Right lobe of liver (tissue), 6 donors: ENCODE data around the gene CALCOCO1. TPM values are rescaled to one million over a fixed set of nuclear protein-coding genes. Genes with fewer than 3 reads are reported as not detected.
A peak's percentile ranks its signal among the peaks of the same experiment; 100 is the strongest.

Experiments used
- ATAC-seq, 4 donors: fragments of 200-7000 bp; cut with Tn5 transposase; one replicate each; pipeline ENCODE4 v1.9.1; 2020; ENCODE audit warnings: mild to moderate bottlenecking in 4 of 4, moderate library complexity in 4 of 4
- DNase-seq, 3 donors: peaks; one replicate each; pipeline ENCODE4 v3.0.0-alpha.2; 2020
- H3K27ac ChIP-seq, 3 donors: fragments of 200-600 bp; one replicate each; pipeline ENCODE4 v1.8.0; 2022
- H3K27me3 ChIP-seq, 2 donors: fragments of 200-600 bp; one replicate each; pipeline ENCODE4 v1.8.0; 2022
- H3K36me3 ChIP-seq, 4 donors: fragments of 200-600 bp; sonication (generic) in 1 of 4; one replicate each; pipeline versions ENCODE4 v1.5.1 to v1.8.0; 2017 to 2022; ENCODE audit warnings: control low read depth in 1 of 4
- H3K4me1 ChIP-seq, 4 donors: fragments of 200-600 bp; sonication (generic) in 1 of 4; one replicate each; pipeline versions ENCODE4 v1.5.1 to v1.8.0; 2017 to 2022; ENCODE audit warnings: control low read depth in 1 of 4
- H3K4me3 ChIP-seq, 3 donors: fragments of 200-600 bp; one replicate each; pipeline ENCODE4 v1.8.0; 2022
- H3K9me3 ChIP-seq, 4 donors: fragments of 200-600 bp; sonication (generic) in 1 of 4; one replicate each; pipeline versions ENCODE4 v1.5.1 to v1.8.0; 2017 to 2022; ENCODE audit warnings: control low read depth in 1 of 4
- POLR2A ChIP-seq: fragments of 450-650 bp; IDR thresholded peaks from one replicate; pipeline ENCODE4 v1.6.1; 2017; ENCODE audit warnings: antibody characterized with exemption, mild to moderate bottlenecking
- WGBS: methylation state at CpG from one replicate; pipeline ENCODE4 v1.1.6; 2018; ENCODE audit warnings: low coverage, low lambda C conversion rate; ENCODE audit not compliant: insufficient coverage; ENCODE audit errors: missing lambda C conversion rate; 5-methylcytosine and 5-hydroxymethylcytosine counted together
- intact Hi-C, 2 donors: fragments of 100-400 bp; cut with DNase I; formaldehyde crosslinking; loops; one replicate each; pipeline versions ENCODE4 v1.11.2 to v1.14.1; 2022
- total RNA-seq, 6 experiments: library from RNA; depleted of rRNA in 2 of 6; stranded (reverse); fragments of >200 nt in 2 of 6; fragmentation: NEBNext Ultra II Directional in 3 of 6; extraction: Animal tissue kit (Norgen Biotek cat#: 25700) in 3 of 6; gene quantifications; one replicate each; pipeline versions ENCODE4 v1.1.0 to v1.2.4, GENCODE V29; 2016 to 2023
- TF ChIP-seq, protein P1 (sequence below), 4 donors: fragments of 200-600 bp in 3 of 4; fragments of 450-650 bp in 1 of 4; IDR thresholded peaks; one replicate each; pipeline versions ENCODE4 v1.5.1 to v1.8.0; 2016 to 2022; ENCODE audit warnings: antibody characterized with exemption in 4 of 4, mild to moderate bottlenecking in 2 of 4
- donor health status: DM: no; HTN: yes; CAD: no.
- donor health status: DM: no; HTN: no; CAD: no.
- donor health status: DM: no; HTN: no; CAD: no.
- donor health status: DM: no; HTN: yes; CAD: no.
- donor health status: DM: no; HTN: yes; CAD: no.

Gene CALCOCO1
- total RNA-seq, 6 experiments from 2014 or later = 25.4 to 53.7 (median 34.2) TPM

DNA sequence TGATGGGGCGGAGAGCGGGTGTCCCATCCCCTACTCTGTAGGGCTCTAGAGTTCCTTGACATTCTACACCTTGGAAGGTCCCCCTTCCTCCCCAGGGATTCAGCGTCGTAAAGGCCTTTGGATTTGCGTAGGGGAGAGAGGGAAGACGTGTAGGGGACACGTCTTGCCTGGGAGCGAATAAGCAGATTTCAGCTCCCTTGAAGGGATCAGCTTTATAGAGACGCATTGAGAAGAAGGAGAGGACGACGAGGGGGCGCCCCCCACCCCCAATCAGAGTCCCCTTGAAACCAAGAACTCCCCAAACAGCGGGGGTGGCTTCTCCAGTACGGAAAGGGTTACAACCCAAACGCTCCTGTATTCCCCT lies 324 bp downstream of the CALCOCO1 start:
- Histone ChIP-seq H3K4me3 (peak overlapping the region; percentile 83 to 87 (median 83)), H3K9me3 (no peaks in the 10 kb centered on the region), H3K27me3 (no peaks in the 10 kb centered on the region), H3K27ac (peak overlapping the region; percentile 51 to 76 (median 73)), H3K4me1 (peaks cover 0 to 13% (median 4%) of the 10 kb centered on the region in 4 donors), H3K36me3 (peaks cover 0 to 32% (median 11%) of the 10 kb centered on the region in 4 donors)
- WGBS = 1% methylated on average over 13 of the region's 15 CpGs
- no peak for DNase-seq
- TF ChIP-seq POLR2A = no peak
- intact Hi-C loops = no loop called here
- ATAC-seq = peak in 1 of 4 donors; percentile 4

DNA sequence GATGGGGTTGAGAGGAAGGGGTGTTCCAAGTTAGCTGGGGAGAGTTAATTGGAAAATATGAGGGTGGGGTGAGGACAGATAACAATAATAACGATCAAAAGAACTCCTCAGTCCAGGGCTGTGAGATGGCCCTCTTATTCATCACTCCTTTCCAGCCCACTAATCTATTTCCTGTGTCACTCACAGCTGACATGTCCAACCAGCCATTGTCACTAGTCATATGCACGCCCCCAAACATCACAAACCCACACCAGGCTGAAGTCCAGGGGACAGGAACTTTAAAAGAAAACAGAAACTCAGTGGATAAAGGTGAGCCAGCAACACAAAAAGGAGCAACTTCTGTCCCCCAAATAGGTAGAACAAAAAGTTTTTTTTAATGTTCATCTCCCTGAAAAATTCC lies 911 bp downstream of the CALCOCO1 start:
- Histone ChIP-seq H3K9me3 (no peaks in the 10 kb centered on the region), H3K27ac (no peak overlapping the region), H3K36me3 (peaks cover 0 to 38% (median 14%) of the 10 kb centered on the region in 4 donors), H3K4me3 (peak overlapping the region; percentile 83 to 87 (median 83)), H3K27me3 (no peaks in the 10 kb centered on the region), H3K4me1 (peaks cover 0 to 13% (median 4%) of the 10 kb centered on the region in 4 donors)
- TF ChIP-seq, protein P1, sequence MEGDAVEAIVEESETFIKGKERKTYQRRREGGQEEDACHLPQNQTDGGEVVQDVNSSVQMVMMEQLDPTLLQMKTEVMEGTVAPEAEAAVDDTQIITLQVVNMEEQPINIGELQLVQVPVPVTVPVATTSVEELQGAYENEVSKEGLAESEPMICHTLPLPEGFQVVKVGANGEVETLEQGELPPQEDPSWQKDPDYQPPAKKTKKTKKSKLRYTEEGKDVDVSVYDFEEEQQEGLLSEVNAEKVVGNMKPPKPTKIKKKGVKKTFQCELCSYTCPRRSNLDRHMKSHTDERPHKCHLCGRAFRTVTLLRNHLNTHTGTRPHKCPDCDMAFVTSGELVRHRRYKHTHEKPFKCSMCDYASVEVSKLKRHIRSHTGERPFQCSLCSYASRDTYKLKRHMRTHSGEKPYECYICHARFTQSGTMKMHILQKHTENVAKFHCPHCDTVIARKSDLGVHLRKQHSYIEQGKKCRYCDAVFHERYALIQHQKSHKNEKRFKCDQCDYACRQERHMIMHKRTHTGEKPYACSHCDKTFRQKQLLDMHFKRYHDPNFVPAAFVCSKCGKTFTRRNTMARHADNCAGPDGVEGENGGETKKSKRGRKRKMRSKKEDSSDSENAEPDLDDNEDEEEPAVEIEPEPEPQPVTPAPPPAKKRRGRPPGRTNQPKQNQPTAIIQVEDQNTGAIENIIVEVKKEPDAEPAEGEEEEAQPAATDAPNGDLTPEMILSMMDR (IDR thresholded peaks at IDR 0.05) = no peak
- TF ChIP-seq POLR2A = no peak
- peak in 1 of 4 donors; percentile 3 for ATAC-seq
- DNase-seq = no peak
- intact Hi-C loops = no loop called here
- 17% methylated on average over 2 of the region's 2 CpGs for WGBS

DNA sequence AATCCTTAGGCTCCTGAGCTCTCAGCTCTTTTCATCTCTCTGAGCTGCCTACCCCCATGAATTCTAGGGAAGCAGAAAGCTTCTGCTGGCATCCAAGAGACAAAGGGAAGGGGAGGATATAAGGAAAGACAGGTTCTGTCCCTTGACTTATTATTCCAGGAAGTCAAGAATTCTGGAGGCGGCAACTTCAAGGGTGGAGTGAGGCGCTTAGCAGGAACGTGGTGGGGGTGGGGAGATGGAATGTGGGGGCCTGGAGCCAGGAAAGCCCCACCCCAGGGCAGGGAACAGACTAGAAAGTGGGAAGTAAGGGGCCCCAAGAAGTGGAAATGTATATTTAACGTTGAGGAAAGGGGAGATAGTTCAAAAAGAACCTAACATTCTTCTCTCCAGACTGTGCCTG lies 1.4 kb downstream of the CALCOCO1 start:
- no peaks in the 10 kb centered on the region for H3K27me3 ChIP-seq
- peaks cover 0 to 43% (median 16%) of the 10 kb centered on the region in 4 donors for H3K36me3 ChIP-seq
- no peak overlapping the region for H3K4me3 ChIP-seq
- WGBS = 47% methylated on average over 3 of the region's 4 CpGs
- TF ChIP-seq POLR2A = no peak
- TF ChIP-seq, protein P1 (IDR thresholded peaks at IDR 0.05) = no peak
- H3K27ac ChIP-seq = no peak overlapping the region
- H3K4me1 ChIP-seq = peaks cover 0 to 13% (median 4%) of the 10 kb centered on the region in 4 donors
- no peak for ATAC-seq
- no peaks in the 10 kb centered on the region for H3K9me3 ChIP-seq
- intact Hi-C loops = no loop called here
- DNase-seq = no peak

DNA sequence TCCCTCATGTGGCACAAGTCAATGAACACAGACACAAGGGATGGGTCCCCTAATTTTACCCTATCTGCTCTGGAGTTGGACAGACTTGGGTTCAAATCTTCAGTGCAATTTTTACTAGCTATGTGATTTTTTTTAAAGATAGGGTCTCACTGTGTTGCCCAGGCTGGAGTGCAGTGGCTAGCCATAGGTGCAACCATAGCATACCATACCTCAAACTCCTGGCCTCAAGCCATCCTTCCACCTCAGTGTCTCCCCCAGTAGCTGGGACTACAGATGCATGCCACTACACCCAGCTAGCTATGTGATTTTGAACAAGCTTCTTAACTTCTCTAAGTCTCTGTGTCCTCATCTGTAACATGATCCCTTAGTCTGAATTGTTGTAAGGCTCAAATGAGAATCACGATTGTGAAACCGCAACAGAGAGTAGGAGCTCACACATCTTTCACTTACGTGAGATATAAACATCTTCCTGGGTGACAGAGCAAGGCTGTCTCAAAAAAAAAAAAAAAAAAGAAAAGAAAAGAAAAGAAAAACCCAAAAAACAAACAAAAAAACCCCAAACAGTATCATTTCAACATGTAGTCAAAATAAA lies 4.7 kb downstream of the CALCOCO1 start:
- TF ChIP-seq POLR2A = no peak
- TF ChIP-seq, protein P1 (IDR thresholded peaks at IDR 0.05) = no peak
- H3K27me3 ChIP-seq = no peaks in the 10 kb centered on the region
- no peak for DNase-seq
- H3K36me3 ChIP-seq = peaks cover 3 to 65% (median 25%) of the 10 kb centered on the region in 4 donors
- WGBS = 100% methylated on average over 3 of the region's 3 CpGs
- no peak for ATAC-seq
- intact Hi-C loops = no loop called here
- no peak overlapping the region for H3K27ac ChIP-seq
- H3K4me3 ChIP-seq = no peak overlapping the region
- no peaks in the 10 kb centered on the region for H3K9me3 ChIP-seq
- H3K4me1 ChIP-seq = peaks cover 0 to 9% (median 4%) of the 10 kb centered on the region in 4 donors

DNA sequence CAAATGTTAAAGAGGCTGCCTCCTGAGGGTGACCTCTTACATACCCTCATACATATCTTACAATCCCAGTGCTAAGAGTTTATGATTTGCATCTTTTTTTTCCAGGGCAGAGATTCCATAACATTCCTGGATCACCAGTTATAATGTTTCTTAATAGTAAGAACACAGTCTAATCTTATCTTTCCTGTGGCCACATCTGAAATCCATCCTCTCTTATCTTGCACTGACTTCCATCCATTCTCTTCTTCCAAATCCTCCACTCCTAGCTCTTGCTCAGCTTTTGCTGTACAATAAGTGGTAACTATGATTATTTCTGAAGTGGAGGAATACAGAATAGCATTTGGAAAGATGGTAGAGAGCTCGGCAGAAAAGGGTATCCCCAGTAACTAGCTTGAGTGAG lies 6.3 kb downstream of the CALCOCO1 start:
- Histone ChIP-seq H3K27ac (no peak overlapping the region), H3K9me3 (no peaks in the 10 kb centered on the region), H3K36me3 (peaks cover 3 to 77% (median 28%) of the 10 kb centered on the region in 4 donors), H3K27me3 (no peaks in the 10 kb centered on the region), H3K4me3 (no peak overlapping the region), H3K4me1 (peaks cover 0 to under 1% (median under 1%) of the 10 kb centered on the region in 4 donors)
- ATAC-seq (no peak), DNase-seq (no peak)
- 79% methylated on average over 1 of the region's 1 CpG for WGBS
- TF ChIP-seq, protein P1 (IDR thresholded peaks at IDR 0.05) = no peak
- intact Hi-C loops = no loop called here
